ENCODE measurements around the gene KRT222. TPM values are rescaled to one million over a fixed set of nuclear protein-coding genes. Genes with fewer than 3 reads are reported as not detected.
A peak's percentile ranks its signal among the peaks of the same experiment; 100 is the strongest.

KRT222 gene
- total RNA-seq, 6 donors from 2014 or later: 0.86 to 1.2 TPM; not detected in 4

DNA sequence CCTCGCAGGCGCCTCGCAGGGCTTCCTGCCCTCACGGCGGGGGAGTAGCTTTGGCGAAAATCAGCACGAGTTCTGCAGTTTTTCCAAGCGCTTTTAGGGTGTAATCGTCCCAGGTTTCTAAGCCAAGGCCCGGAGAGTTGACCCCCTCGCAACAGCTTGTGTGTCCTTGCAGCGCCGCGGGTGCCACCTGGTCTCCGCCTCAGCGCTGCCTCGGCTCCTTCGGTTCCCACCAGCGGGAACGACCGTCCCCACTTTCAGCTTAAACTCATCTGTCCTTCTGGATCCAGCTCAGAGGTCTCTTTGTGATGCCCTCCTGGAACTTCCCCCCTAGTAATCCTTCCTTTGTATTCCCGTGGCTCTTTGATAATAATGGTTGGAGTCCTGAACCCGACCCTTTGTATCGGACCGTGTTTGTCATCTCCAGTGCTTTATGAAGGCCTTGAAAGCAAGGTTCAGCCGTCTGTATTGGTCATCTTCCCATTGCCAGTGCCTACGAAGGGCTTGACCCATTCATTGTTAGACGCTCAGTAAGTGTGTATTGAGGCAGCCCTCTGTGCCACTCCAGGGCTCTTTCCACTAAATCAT, 16.5 kb downstream of the KRT222 start:
- ATAC-seq (ENCODE audit: low FRiP score in 2 of 2) (peak; percentile 35 to 56), DNase-seq (no peak)
- H3K4me3 ChIP-seq: peak overlapping the region; percentile 65 to 91 (median 82)
- H3K4me1 ChIP-seq: peaks cover 27 to 38% (median 31%) of the 10 kb centered on the region in 4 donors
- peak overlapping the region; percentile 98 to 100 (median 98) for H3K27ac ChIP-seq
- H3K9me3 ChIP-seq: no peaks in the 10 kb centered on the region
- H3K36me3 ChIP-seq: peaks cover 0 to 19% (median under 1%) of the 10 kb centered on the region in 4 donors
- 4 to 8% methylated on average over 21 to 27 of the region's 28 CpGs for WGBS, 2 donors
- TF ChIP-seq POLR2AphosphoS5 (IDR thresholded peaks at IDR 0.05) (no peak), EP300 (IDR thresholded peaks at IDR 0.05) (no peak), POLR2A (IDR thresholded peaks at IDR 0.05) (no peak)
- TF ChIP-seq, protein P1, sequence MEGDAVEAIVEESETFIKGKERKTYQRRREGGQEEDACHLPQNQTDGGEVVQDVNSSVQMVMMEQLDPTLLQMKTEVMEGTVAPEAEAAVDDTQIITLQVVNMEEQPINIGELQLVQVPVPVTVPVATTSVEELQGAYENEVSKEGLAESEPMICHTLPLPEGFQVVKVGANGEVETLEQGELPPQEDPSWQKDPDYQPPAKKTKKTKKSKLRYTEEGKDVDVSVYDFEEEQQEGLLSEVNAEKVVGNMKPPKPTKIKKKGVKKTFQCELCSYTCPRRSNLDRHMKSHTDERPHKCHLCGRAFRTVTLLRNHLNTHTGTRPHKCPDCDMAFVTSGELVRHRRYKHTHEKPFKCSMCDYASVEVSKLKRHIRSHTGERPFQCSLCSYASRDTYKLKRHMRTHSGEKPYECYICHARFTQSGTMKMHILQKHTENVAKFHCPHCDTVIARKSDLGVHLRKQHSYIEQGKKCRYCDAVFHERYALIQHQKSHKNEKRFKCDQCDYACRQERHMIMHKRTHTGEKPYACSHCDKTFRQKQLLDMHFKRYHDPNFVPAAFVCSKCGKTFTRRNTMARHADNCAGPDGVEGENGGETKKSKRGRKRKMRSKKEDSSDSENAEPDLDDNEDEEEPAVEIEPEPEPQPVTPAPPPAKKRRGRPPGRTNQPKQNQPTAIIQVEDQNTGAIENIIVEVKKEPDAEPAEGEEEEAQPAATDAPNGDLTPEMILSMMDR (IDR thresholded peaks at IDR 0.05): no peak
- no peaks in the 10 kb centered on the region for H3K27me3 ChIP-seq

DNA sequence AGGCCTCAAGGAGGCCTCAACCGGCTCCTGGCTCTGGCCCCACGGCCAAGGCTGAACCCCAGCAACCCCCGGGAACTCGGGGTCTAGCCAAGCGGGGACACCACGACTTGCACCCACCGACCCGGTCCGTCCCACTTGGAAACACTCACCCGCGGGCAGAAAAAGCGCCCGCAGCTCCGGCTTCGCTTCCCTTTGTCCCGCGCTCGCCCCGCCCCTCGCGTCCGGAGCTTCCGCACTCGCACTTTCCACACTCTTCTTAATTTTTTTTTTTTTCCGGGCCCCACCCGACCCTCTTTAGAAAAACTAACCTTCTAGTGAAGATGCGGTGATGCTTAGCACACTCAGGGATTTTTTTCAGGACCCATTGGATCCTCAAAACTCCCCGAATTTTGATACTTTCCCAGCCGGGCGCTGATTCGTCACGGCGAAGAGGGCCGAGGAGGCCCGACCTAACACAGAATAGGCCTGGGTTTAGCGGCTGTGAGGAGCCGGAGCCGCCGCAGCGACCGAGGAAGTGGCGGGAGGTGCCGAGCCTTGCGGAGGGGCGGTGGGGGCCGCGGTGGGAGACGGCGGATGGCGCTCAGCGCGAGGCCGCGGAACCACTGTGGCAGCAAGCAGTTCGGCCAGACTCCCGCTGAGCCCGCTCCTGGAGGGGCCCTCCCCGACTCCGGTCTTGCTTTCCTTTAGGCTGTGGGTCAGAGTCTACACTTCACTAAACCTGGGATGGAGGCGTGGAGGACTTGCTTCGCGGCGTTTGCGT, 17.2 kb downstream of the KRT222 start, which contains the start of gene SMARCE1:
SMARCE1 (minus strand) TSS at position 195 of the 760 bp plus-strand sequence. CDS start 2,016 bp downstream, outside the sequence.
- Histone ChIP-seq H3K4me3 (peak within 1 kb of the TSS; percentile 65 to 91 (median 82)), H3K36me3 (peaks cover 0 to 26% (median 2%) of the 10 kb centered on the region in 4 donors), H3K27me3 (no peaks in the 10 kb centered on the region), H3K4me1 (peaks cover 27 to 38% (median 31%) of the 10 kb centered on the region in 4 donors), H3K9me3 (no peaks in the 10 kb centered on the region), H3K27ac (peak within 1 kb of the TSS; percentile 98 to 100 (median 98))
- WGBS, 2 donors: 0 to 1% methylated on average over 33 to 64 of the region's 64 CpGs
- DNase-seq: peak; percentile 65 to 95
- ATAC-seq (ENCODE audit: low FRiP score in 2 of 2): peak; percentile 92 to 95
- TF ChIP-seq EP300 (IDR thresholded peaks at IDR 0.05) (no peak), POLR2AphosphoS5 (IDR thresholded peaks at IDR 0.05) (peak in 1 of 2 donors; percentile 35), POLR2A (IDR thresholded peaks at IDR 0.05) (peak in 3 of 4 donors; percentile 26 to 65 (median 48))
- TF ChIP-seq, protein P1 (IDR thresholded peaks at IDR 0.05): no peak

DNA sequence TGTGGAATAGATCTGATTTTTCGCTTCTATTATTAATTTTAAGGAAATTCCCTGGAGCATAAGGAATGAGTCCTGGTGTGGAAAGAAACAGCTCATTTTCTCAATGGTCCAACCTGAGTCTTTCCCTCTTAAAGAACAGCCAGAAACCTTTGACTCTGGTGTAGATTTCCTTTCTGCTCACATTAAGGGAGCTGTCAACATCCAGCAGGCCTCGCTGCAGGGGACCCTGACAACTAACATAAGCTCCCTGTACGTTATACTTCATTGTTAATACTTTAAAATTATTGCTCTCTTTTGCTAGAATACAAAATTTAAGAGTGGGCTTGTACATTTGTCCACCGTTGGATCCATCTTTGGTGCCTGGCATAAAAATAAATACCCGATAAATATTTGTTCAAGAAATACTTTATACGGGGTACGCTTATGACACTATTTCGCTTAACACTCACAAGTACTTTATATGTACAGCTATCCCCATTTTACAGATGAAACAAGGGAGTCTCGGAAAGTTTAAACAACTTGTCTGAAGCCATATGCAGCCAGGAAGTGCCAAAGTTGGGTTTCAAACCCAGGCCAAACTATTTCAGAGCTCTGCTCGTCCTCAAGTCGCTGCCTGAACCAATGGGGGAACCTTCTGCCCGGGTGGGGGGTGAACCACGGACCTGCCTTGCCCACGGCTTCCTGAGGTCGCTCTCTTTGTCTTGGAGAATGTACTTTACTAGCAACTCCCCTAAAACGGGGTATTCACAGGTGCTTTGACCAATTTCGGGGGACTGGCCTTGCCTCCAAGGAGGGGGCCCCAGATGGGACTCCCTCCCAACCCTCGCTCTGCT, 18.0 kb downstream of the KRT222 start:
- peaks cover 4 to 34% (median 5%) of the 10 kb centered on the region in 4 donors for H3K36me3 ChIP-seq
- TF ChIP-seq POLR2A (IDR thresholded peaks at IDR 0.05) (no peak), POLR2AphosphoS5 (IDR thresholded peaks at IDR 0.05) (no peak)
- TF ChIP-seq, protein P1 (IDR thresholded peaks at IDR 0.05): no peak
- H3K27me3 ChIP-seq: no peaks in the 10 kb centered on the region
- peaks cover 27 to 38% (median 31%) of the 10 kb centered on the region in 4 donors for H3K4me1 ChIP-seq
- H3K9me3 ChIP-seq: no peaks in the 10 kb centered on the region
- DNase-seq (peak in 1 of 2 donors; percentile 27), ATAC-seq (ENCODE audit: low FRiP score in 2 of 2) (peak; percentile 56 to 69)
- 11 to 13% methylated on average over 15 to 17 of the region's 18 CpGs for WGBS, 2 donors
- peak overlapping the region; percentile 98 to 100 (median 98) for H3K27ac ChIP-seq
- peak overlapping the region; percentile 65 to 91 (median 82) for H3K4me3 ChIP-seq

DNA sequence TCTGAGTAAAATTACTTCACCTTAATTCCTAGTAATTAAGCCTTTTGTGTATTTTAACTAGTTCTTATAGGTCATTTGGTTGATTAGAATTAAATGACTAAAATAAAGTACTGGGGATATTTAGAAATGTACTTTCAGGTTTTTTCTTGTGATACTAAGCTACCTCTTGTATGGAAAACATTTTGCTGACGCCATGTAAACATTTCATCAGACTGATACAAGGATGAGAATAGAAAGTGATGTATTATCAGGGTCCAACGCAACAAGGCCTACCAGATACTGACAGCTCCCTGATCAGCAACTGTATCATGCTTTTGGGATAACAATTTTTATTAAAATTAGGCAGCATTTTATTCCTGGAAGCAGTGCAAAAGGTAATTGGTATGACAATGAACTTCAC, 19.0 kb downstream of the KRT222 start:
- H3K36me3 ChIP-seq: peaks cover 5 to 44% (median 12%) of the 10 kb centered on the region in 4 donors
- H3K4me3 ChIP-seq: peak overlapping the region in 1 of 4 donors; percentile 91
- no peaks in the 10 kb centered on the region for H3K9me3 ChIP-seq
- no peaks in the 10 kb centered on the region for H3K27me3 ChIP-seq
- no peak overlapping the region for H3K27ac ChIP-seq
- no peak for ATAC-seq (ENCODE audit: low FRiP score in 2 of 2)
- 56% methylated on average over 2 of the region's 2 CpGs for WGBS, 2 donors
- TF ChIP-seq, protein P1 (IDR thresholded peaks at IDR 0.05): no peak
- TF ChIP-seq POLR2A (IDR thresholded peaks at IDR 0.05) (no peak), EP300 (IDR thresholded peaks at IDR 0.05) (no peak), POLR2AphosphoS5 (IDR thresholded peaks at IDR 0.05) (no peak)
- no peak for DNase-seq
- peaks cover 27 to 38% (median 31%) of the 10 kb centered on the region in 4 donors for H3K4me1 ChIP-seq
